Measurements from ENCODE around the gene PIK3R5. TPM values are rescaled to one million over a fixed set of nuclear protein-coding genes. Genes with fewer than 3 reads are reported as not detected.

PIK3R5 gene
- total RNA-seq, 1 donor from 2014 or later = 0.30 TPM

DNA sequence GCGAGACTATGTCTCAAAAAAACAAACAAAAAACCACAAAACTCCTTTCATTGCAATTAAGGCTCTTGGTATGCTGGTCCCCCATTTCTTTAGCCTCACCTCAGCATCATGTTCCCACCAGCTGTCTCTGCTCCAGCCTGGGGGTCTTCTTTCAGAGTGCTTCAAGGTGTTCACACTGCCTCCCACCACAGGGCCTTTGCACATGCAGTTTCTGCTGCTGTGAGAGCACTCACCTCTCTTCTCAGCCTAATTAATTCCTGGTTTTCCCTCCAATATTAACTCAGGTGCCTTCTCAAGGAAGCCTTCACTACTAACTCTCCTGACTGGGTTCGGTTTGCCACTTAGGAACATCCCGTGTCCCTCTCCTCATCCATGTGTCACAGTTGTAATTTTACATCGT is 82.2 kb downstream of the PIK3R5 start:
- H3K9me3 ChIP-seq (ENCODE audit: insufficient read depth, low read depth, low read length) = no peaks in the 10 kb centered on the region
- no peak overlapping the region for H3K9ac ChIP-seq (ENCODE audit: low read length)
- no peak overlapping the region for H3K27ac ChIP-seq (ENCODE audit: low read depth, low read length)
- TF ChIP-seq, protein P1, sequence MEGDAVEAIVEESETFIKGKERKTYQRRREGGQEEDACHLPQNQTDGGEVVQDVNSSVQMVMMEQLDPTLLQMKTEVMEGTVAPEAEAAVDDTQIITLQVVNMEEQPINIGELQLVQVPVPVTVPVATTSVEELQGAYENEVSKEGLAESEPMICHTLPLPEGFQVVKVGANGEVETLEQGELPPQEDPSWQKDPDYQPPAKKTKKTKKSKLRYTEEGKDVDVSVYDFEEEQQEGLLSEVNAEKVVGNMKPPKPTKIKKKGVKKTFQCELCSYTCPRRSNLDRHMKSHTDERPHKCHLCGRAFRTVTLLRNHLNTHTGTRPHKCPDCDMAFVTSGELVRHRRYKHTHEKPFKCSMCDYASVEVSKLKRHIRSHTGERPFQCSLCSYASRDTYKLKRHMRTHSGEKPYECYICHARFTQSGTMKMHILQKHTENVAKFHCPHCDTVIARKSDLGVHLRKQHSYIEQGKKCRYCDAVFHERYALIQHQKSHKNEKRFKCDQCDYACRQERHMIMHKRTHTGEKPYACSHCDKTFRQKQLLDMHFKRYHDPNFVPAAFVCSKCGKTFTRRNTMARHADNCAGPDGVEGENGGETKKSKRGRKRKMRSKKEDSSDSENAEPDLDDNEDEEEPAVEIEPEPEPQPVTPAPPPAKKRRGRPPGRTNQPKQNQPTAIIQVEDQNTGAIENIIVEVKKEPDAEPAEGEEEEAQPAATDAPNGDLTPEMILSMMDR (IDR thresholded peaks at IDR 0.05; ENCODE audit: insufficient read depth, low read depth, low read length) = no peak
- TF ChIP-seq EZH2 (IDR thresholded peaks at IDR 0.05; ENCODE audit: insufficient read depth, low read length) = no peak
- no peaks in the 10 kb centered on the region for H3K36me3 ChIP-seq (ENCODE audit: insufficient read depth, low read length)
- Mint-ChIP-seq H3K36me3 (ENCODE audit: low read depth, unreplicated experiment) (no peaks in the 10 kb centered on the region), H3K27ac (ENCODE audit: unreplicated experiment) (no peak overlapping the region), H3K27me3 (ENCODE audit: low read depth, unreplicated experiment) (peaks cover 31% of the 10 kb centered on the region), H3K4me3 (ENCODE audit: unreplicated experiment) (no peak overlapping the region), H3K9me3 (ENCODE audit: unreplicated experiment) (peaks cover 5% of the 10 kb centered on the region), H3K4me1 (ENCODE audit: low read depth, unreplicated experiment) (no peaks in the 10 kb centered on the region)
- no peak overlapping the region for H2AFZ ChIP-seq (ENCODE audit: low read depth, low read length)
- no peaks in the 10 kb centered on the region for H3K79me2 ChIP-seq (ENCODE audit: insufficient read depth, low read length)
- H3K4me3 ChIP-seq (ENCODE audit: insufficient read depth, low read depth, low read length) = no peak overlapping the region
- DNase-seq (ENCODE audit: low read depth) (no peak), FAIRE-seq (no peak)
- H3K27me3 ChIP-seq (ENCODE audit: insufficient read depth, low read length) = no peaks in the 10 kb centered on the region
- no peaks in the 10 kb centered on the region for H4K20me1 ChIP-seq (ENCODE audit: insufficient read depth, low read length)
- H3K4me2 ChIP-seq (ENCODE audit: low read length) = no peak overlapping the region
- H3K4me1 ChIP-seq (ENCODE audit: insufficient read depth, low read length) = no peaks in the 10 kb centered on the region

DNA sequence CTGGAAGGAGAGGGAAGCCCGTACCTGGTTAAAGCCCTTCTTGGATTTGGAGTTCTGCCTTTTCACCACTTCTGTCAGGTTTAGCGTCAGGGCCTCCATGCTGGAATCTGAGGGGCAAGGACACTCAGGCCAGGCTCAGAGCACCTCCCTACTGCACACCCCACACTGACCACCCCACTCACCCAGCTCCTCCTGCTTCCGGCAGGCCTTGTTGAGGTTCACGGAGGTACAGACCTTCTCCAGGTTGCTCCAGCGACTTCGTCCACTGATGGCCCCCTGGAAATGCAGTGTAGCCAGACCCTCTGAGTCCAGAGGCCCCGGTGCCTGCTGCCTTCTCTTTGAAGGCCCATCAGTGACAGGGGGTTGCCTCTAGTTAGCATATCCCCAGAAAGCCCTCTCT is 83.9 kb downstream of the PIK3R5 start:
- FAIRE-seq (no peak), DNase-seq (ENCODE audit: low read depth) (no peak)
- Histone ChIP-seq H3K9ac (ENCODE audit: low read length) (no peak overlapping the region), H3K27me3 (ENCODE audit: insufficient read depth, low read length) (no peaks in the 10 kb centered on the region), H4K20me1 (ENCODE audit: insufficient read depth, low read length) (no peaks in the 10 kb centered on the region), H3K4me1 (ENCODE audit: insufficient read depth, low read length) (no peaks in the 10 kb centered on the region), H3K9me3 (ENCODE audit: insufficient read depth, low read depth, low read length) (no peaks in the 10 kb centered on the region), H3K4me3 (ENCODE audit: insufficient read depth, low read depth, low read length) (no peak overlapping the region), H2AFZ (ENCODE audit: low read depth, low read length) (no peak overlapping the region), H3K79me2 (ENCODE audit: insufficient read depth, low read length) (no peaks in the 10 kb centered on the region), H3K36me3 (ENCODE audit: insufficient read depth, low read length) (no peaks in the 10 kb centered on the region), H3K4me2 (ENCODE audit: low read length) (no peak overlapping the region), H3K27ac (ENCODE audit: low read depth, low read length) (no peak overlapping the region)
- Mint-ChIP-seq H3K4me3 (ENCODE audit: unreplicated experiment) (no peak overlapping the region), H3K27ac (ENCODE audit: unreplicated experiment) (no peak overlapping the region), H3K4me1 (ENCODE audit: low read depth, unreplicated experiment) (no peaks in the 10 kb centered on the region), H3K36me3 (ENCODE audit: low read depth, unreplicated experiment) (no peaks in the 10 kb centered on the region), H3K27me3 (ENCODE audit: low read depth, unreplicated experiment) (peaks cover 34% of the 10 kb centered on the region), H3K9me3 (ENCODE audit: unreplicated experiment) (peaks cover 5% of the 10 kb centered on the region)
- no peak for TF ChIP-seq EZH2 (IDR thresholded peaks at IDR 0.05; ENCODE audit: insufficient read depth, low read length)
- TF ChIP-seq, protein P1 (IDR thresholded peaks at IDR 0.05; ENCODE audit: insufficient read depth, low read depth, low read length) = no peak

DNA sequence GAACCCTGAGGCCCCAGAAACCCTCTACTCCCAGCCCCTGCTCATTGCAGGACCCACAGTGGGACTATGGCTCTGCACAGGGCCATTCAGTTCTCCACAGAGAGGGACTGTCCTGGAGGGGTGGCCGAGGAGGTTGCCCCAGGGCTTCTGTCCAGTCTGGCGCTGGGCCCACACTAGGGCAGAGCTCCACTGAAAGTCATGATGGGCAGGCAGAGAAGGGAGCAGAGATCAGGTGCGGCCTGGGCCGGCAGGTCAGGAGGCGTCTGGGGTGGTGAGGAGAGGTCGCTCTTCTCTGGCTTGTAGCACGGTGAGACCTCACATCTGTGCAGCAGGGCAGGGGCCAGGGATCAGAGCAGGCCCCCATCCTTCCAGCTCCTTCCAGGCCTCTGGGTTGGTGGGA is 85.0 kb downstream of the PIK3R5 start:
- FAIRE-seq (no peak), DNase-seq (ENCODE audit: low read depth) (no peak)
- peaks cover 5% of the 10 kb centered on the region for H3K9me3 Mint-ChIP-seq (ENCODE audit: unreplicated experiment)
- H3K27me3 Mint-ChIP-seq (ENCODE audit: low read depth, unreplicated experiment) = peaks cover 34% of the 10 kb centered on the region
- Histone ChIP-seq H3K4me2 (ENCODE audit: low read length) (no peak overlapping the region), H4K20me1 (ENCODE audit: insufficient read depth, low read length) (no peaks in the 10 kb centered on the region), H3K9me3 (ENCODE audit: insufficient read depth, low read depth, low read length) (no peaks in the 10 kb centered on the region), H3K4me1 (ENCODE audit: insufficient read depth, low read length) (no peaks in the 10 kb centered on the region), H3K27ac (ENCODE audit: low read depth, low read length) (no peak overlapping the region), H3K36me3 (ENCODE audit: insufficient read depth, low read length) (no peaks in the 10 kb centered on the region), H2AFZ (ENCODE audit: low read depth, low read length) (no peak overlapping the region), H3K79me2 (ENCODE audit: insufficient read depth, low read length) (no peaks in the 10 kb centered on the region), H3K9ac (ENCODE audit: low read length) (no peak overlapping the region), H3K27me3 (ENCODE audit: insufficient read depth, low read length) (no peaks in the 10 kb centered on the region), H3K4me3 (ENCODE audit: insufficient read depth, low read depth, low read length) (no peak overlapping the region)
- no peaks in the 10 kb centered on the region for H3K4me1 Mint-ChIP-seq (ENCODE audit: low read depth, unreplicated experiment)
- H3K4me3 Mint-ChIP-seq (ENCODE audit: unreplicated experiment) = no peak overlapping the region
- no peak overlapping the region for H3K27ac Mint-ChIP-seq (ENCODE audit: unreplicated experiment)
- no peaks in the 10 kb centered on the region for H3K36me3 Mint-ChIP-seq (ENCODE audit: low read depth, unreplicated experiment)
- TF ChIP-seq, protein P1 (IDR thresholded peaks at IDR 0.05; ENCODE audit: insufficient read depth, low read depth, low read length) = no peak
- no peak for TF ChIP-seq EZH2 (IDR thresholded peaks at IDR 0.05; ENCODE audit: insufficient read depth, low read length)

All from astrocyte (in vitro differentiated cells and primary cell).